HepG2 (cell line): ENCODE results near the gene GPER1. TPM values are rescaled to one million over a fixed set of nuclear protein-coding genes. Genes with fewer than 3 reads are reported as not detected.

Experiments
- CENPX ChIP-seq: sonication (generic); formaldehyde crosslinking; IDR thresholded peaks from 2 replicates; pipeline ENCODE4 v1.9.0; 2021; ENCODE audit warnings: mild to moderate bottlenecking, missing genetic modification reagents, moderate library complexity
- KLF16 ChIP-seq, 2 experiments: sonication (generic) in 1 of 2; formaldehyde crosslinking in 1 of 2; IDR thresholded peaks; 2 replicates each; pipeline versions ENCODE4 v1.6.1 to v1.8.0; 2016 to 2023; ENCODE audit warnings: missing genetic modification reagents in 2 of 2, missing compliant biosample characterization in 1 of 2
- ZBTB38 ChIP-seq: sonication (generic); formaldehyde crosslinking; IDR thresholded peaks from 2 replicates; pipeline ENCODE4 v1.5.1; 2020; ENCODE audit warnings: mild to moderate bottlenecking, missing genetic modification reagents
- ZNF343 ChIP-seq: sonication (generic); formaldehyde crosslinking; IDR thresholded peaks from 2 replicates; pipeline ENCODE4 v1.4.0; 2020; ENCODE audit warnings: mild to moderate bottlenecking, missing genetic modification reagents
- ZNF350 ChIP-seq: sonication (generic); formaldehyde crosslinking; IDR thresholded peaks from 2 replicates; pipeline ENCODE4 v1.4.0; 2020; ENCODE audit warnings: mild to moderate bottlenecking, low read depth, missing genetic modification reagents, borderline replicate concordance
- ZNF510 ChIP-seq: sonication (generic); formaldehyde crosslinking; IDR thresholded peaks from 2 replicates; pipeline ENCODE4 v1.4.0; 2020; ENCODE audit warnings: low read depth, mild to moderate bottlenecking, missing genetic modification reagents
- polyA plus RNA-seq, 8 experiments: library from polyadenylated mRNA; depleted of rRNA in 3 of 8; stranded (reverse) in 7 of 8; unstranded in 1 of 8; fragments of >200 nt; fragmentation: Illumina TruSeq in 4 of 8; extraction: Trizol in 4 of 8; gene quantifications; 2 replicates each; pipeline versions ENCODE4 v1.2.1 to v1.2.3, GENCODE V29; 2011 to 2016; ENCODE audit warnings: low read depth in 4 of 8, missing spikeins in 1 of 8, mixed read lengths in 1 of 8; ENCODE audit not compliant: insufficient read depth in 1 of 8
- total RNA-seq, 5 experiments: library from RNA; depleted of rRNA; stranded (reverse); fragments of >200 nt; fragmentation: Illumina TruSeq; extraction: Trizol; gene quantifications; 2 replicates each; pipeline ENCODE4 v1.2.3, GENCODE V29; 2016; ENCODE audit warnings: low read depth in 1 of 5
- TF ChIP-seq, protein P1 (sequence below), 2 experiments: sonication (generic) in 1 of 2; formaldehyde crosslinking in 1 of 2; IDR thresholded peaks; 2 replicates each; pipeline versions ENCODE4 v1.6.1 to v1.9.0; 2014 to 2022; ENCODE audit warnings: antibody characterized with exemption in 1 of 2, borderline replicate concordance in 1 of 2, inconsistent platforms in 1 of 2, low read depth in 1 of 2, missing genetic modification reagents in 1 of 2
- TF ChIP-seq, protein P2 (sequence below): sonication (generic); formaldehyde crosslinking; IDR thresholded peaks from 2 replicates; pipeline ENCODE4 v1.5.0; 2020; ENCODE audit warnings: mild to moderate bottlenecking, missing genetic modification reagents
- TF ChIP-seq, protein P3 (sequence below): sonication (generic); formaldehyde crosslinking; IDR thresholded peaks from 2 replicates; pipeline ENCODE4 v1.5.0; 2020; ENCODE audit warnings: mild to moderate bottlenecking, missing genetic modification reagents, borderline replicate concordance

The GPER1 gene
- total and polyA plus RNA-seq, 2 of the 13 experiments (the other 11 are each of a cell fraction or from before 2014, with no cell fraction given): 12.7 to 19.7 TPM

DNA sequence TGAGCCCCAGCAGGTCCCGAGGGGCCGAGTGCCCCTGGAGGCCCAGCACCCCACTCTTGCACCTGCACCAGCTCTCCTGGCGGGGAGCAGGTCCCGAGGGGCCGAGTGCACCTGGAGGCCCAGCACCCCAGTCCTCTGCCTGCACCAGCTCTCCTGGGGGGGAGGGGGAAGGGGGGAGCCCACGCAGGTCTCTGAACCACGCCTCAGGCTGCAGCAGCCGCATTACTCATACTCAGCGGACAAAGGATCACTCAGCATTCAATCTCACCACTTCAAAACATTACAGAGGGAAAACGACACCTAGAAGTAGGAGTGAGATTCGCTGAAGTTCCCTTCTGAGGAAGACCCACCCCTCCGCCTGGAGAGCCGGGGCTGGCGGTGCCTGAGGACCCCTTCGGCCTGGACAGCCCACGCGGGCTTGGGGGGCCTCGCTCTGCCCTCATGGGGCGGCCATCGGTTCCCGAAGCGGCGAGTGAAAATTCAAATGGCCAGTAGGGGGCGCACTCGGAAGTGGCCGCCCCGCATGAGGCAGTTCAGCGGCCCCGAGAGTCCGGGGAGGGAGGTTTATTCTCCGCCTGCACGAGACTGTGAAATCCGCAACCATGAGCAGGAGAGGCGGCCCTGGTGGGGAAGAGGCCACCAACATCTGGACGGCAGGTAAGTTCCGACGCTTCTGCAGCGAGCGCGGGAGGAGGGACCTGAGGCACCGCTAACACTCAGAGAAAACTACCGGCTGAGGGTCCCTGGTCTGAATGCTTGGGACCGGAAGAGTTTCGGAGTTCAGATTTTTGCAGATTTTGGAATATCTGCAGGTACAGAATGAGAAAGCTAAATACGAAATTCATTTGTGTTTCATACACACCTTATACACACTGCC lies 1.1 kb upstream of the GPER1 start (continued):
- TF ChIP-seq, protein P1, sequence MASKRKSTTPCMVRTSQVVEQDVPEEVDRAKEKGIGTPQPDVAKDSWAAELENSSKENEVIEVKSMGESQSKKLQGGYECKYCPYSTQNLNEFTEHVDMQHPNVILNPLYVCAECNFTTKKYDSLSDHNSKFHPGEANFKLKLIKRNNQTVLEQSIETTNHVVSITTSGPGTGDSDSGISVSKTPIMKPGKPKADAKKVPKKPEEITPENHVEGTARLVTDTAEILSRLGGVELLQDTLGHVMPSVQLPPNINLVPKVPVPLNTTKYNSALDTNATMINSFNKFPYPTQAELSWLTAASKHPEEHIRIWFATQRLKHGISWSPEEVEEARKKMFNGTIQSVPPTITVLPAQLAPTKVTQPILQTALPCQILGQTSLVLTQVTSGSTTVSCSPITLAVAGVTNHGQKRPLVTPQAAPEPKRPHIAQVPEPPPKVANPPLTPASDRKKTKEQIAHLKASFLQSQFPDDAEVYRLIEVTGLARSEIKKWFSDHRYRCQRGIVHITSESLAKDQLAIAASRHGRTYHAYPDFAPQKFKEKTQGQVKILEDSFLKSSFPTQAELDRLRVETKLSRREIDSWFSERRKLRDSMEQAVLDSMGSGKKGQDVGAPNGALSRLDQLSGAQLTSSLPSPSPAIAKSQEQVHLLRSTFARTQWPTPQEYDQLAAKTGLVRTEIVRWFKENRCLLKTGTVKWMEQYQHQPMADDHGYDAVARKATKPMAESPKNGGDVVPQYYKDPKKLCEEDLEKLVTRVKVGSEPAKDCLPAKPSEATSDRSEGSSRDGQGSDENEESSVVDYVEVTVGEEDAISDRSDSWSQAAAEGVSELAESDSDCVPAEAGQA (IDR thresholded peaks at IDR 0.05; ENCODE audit: low read depth): no peak; the same call in 1 of the 2 replicates
- TF ChIP-seq, protein P1 (CRISPR knock-in tag; IDR thresholded peaks at IDR 0.05; ENCODE audit: borderline replicate concordance): 0 out of 2 replicates have a peak, but pooled peaks have one; percentile 33
- TF ChIP-seq ZBTB38 (peak; percentile 83; the same call in 1 of the 2 replicates), CENPX (no peak), ZNF350 (CRISPR knock-in tag) (peak; percentile 81; the same call in 1 of the 2 replicates), KLF16 (CRISPR knock-in tag; IDR thresholded peaks at IDR 0.05) (peak in 1 of 2 experiments; percentile 78; a peak in 2 of 4 replicates), ZNF343 (CRISPR knock-in tag) (no peak), ZNF510 (CRISPR knock-in tag) (no peak)
- TF ChIP-seq, protein P2, sequence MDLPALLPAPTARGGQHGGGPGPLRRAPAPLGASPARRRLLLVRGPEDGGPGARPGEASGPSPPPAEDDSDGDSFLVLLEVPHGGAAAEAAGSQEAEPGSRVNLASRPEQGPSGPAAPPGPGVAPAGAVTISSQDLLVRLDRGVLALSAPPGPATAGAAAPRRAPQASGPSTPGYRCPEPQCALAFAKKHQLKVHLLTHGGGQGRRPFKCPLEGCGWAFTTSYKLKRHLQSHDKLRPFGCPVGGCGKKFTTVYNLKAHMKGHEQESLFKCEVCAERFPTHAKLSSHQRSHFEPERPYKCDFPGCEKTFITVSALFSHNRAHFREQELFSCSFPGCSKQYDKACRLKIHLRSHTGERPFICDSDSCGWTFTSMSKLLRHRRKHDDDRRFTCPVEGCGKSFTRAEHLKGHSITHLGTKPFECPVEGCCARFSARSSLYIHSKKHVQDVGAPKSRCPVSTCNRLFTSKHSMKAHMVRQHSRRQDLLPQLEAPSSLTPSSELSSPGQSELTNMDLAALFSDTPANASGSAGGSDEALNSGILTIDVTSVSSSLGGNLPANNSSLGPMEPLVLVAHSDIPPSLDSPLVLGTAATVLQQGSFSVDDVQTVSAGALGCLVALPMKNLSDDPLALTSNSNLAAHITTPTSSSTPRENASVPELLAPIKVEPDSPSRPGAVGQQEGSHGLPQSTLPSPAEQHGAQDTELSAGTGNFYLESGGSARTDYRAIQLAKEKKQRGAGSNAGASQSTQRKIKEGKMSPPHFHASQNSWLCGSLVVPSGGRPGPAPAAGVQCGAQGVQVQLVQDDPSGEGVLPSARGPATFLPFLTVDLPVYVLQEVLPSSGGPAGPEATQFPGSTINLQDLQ (CRISPR knock-in tag): no peak
- TF ChIP-seq, protein P3, sequence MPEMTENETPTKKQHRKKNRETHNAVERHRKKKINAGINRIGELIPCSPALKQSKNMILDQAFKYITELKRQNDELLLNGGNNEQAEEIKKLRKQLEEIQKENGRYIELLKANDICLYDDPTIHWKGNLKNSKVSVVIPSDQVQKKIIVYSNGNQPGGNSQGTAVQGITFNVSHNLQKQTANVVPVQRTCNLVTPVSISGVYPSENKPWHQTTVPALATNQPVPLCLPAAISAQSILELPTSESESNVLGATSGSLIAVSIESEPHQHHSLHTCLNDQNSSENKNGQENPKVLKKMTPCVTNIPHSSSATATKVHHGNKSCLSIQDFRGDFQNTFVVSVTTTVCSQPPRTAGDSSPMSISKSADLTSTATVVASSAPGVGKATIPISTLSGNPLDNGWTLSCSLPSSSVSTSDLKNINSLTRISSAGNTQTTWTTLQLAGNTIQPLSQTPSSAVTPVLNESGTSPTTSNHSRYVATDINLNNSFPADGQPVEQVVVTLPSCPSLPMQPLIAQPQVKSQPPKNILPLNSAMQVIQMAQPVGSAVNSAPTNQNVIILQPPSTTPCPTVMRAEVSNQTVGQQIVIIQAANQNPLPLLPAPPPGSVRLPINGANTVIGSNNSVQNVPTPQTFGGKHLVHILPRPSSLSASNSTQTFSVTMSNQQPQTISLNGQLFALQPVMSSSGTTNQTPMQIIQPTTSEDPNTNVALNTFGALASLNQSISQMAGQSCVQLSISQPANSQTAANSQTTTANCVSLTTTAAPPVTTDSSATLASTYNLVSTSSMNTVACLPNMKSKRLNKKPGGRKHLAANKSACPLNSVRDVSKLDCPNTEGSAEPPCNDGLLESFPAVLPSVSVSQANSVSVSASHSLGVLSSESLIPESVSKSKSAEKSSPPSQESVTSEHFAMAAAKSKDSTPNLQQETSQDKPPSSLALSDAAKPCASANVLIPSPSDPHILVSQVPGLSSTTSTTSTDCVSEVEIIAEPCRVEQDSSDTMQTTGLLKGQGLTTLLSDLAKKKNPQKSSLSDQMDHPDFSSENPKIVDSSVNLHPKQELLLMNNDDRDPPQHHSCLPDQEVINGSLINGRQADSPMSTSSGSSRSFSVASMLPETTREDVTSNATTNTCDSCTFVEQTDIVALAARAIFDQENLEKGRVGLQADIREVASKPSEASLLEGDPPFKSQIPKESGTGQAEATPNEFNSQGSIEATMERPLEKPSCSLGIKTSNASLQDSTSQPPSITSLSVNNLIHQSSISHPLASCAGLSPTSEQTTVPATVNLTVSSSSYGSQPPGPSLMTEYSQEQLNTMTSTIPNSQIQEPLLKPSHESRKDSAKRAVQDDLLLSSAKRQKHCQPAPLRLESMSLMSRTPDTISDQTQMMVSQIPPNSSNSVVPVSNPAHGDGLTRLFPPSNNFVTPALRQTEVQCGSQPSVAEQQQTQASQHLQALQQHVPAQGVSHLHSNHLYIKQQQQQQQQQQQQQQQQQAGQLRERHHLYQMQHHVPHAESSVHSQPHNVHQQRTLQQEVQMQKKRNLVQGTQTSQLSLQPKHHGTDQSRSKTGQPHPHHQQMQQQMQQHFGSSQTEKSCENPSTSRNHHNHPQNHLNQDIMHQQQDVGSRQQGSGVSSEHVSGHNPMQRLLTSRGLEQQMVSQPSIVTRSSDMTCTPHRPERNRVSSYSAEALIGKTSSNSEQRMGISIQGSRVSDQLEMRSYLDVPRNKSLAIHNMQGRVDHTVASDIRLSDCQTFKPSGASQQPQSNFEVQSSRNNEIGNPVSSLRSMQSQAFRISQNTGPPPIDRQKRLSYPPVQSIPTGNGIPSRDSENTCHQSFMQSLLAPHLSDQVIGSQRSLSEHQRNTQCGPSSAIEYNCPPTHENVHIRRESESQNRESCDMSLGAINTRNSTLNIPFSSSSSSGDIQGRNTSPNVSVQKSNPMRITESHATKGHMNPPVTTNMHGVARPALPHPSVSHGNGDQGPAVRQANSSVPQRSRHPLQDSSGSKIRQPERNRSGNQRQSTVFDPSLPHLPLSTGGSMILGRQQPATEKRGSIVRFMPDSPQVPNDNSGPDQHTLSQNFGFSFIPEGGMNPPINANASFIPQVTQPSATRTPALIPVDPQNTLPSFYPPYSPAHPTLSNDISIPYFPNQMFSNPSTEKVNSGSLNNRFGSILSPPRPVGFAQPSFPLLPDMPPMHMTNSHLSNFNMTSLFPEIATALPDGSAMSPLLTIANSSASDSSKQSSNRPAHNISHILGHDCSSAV (CRISPR knock-in tag): no peak
